Measurements from ENCODE around the gene NLGN1.

NLGN1 gene

DNA sequence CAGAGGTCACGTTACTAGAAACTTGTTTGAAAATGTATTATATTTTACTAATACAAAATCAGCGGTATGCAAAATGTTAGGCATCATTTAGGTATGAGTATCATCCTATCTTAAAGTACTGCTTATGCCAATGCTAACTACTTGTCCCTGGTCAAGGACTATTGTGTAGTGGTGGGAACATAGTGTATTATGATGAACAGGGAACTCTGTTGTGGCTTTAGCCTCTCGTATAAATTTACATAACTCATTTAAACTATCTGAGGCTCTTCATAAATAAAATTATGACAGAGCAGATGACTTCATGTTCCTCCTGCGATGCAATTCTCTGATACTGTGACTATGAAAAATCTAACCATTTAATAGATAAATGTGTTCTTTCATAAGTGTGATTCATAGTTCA is 451.9 kb downstream of the NLGN1 start:
- H3K27ac ChIP-seq (ENCODE audit: poor library complexity, severe bottlenecking): no peak overlapping the region
- DNase-seq (ENCODE audit: low spot score) (no peak), ATAC-seq (ENCODE audit: low read depth) (no peak)

DNA sequence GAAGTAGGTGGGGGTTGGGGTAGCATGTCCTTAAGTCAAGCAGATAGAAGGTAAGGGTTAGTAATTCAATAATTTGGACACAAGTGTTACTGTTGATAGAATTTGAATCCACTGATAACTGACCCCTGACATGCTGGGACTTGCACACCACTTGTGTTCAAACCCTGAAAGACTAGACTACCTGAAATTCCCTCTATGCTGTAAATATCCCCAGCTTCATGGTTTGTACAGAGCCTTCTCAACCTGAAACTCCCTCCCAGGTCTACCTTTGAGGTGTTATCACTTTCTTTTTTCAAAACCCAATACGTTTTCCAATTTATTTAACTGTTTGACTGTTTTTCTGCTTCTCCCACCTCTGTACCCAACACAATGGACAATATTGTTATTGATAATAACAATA is 459.6 kb downstream of the NLGN1 start:
- ATAC-seq (ENCODE audit: low read depth) (no peak), DNase-seq (ENCODE audit: low spot score) (no peak)
- Histone ChIP-seq H3K9me3 (ENCODE audit: severe bottlenecking) (no peaks in the 10 kb centered on the region), H3K36me3 (ENCODE audit: low read depth) (no peaks in the 10 kb centered on the region), H3K27ac (ENCODE audit: poor library complexity, severe bottlenecking) (no peak overlapping the region), H3K4me1 (ENCODE audit: insufficient read depth, poor library complexity, severe bottlenecking) (no peaks in the 10 kb centered on the region), H3K27me3 (ENCODE audit: insufficient read depth, poor library complexity, severe bottlenecking) (no peaks in the 10 kb centered on the region), H3K4me3 (ENCODE audit: severe bottlenecking) (no peak overlapping the region)
- TF ChIP-seq, protein P1, sequence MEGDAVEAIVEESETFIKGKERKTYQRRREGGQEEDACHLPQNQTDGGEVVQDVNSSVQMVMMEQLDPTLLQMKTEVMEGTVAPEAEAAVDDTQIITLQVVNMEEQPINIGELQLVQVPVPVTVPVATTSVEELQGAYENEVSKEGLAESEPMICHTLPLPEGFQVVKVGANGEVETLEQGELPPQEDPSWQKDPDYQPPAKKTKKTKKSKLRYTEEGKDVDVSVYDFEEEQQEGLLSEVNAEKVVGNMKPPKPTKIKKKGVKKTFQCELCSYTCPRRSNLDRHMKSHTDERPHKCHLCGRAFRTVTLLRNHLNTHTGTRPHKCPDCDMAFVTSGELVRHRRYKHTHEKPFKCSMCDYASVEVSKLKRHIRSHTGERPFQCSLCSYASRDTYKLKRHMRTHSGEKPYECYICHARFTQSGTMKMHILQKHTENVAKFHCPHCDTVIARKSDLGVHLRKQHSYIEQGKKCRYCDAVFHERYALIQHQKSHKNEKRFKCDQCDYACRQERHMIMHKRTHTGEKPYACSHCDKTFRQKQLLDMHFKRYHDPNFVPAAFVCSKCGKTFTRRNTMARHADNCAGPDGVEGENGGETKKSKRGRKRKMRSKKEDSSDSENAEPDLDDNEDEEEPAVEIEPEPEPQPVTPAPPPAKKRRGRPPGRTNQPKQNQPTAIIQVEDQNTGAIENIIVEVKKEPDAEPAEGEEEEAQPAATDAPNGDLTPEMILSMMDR (IDR thresholded peaks at IDR 0.05; ENCODE audit: poor library complexity, severe bottlenecking): no peak

More for the DNA sequence above, 451.9 kb downstream of the NLGN1 start:
- Histone ChIP-seq H3K36me3 (ENCODE audit: low read depth) (no peaks in the 10 kb centered on the region), H3K4me1 (ENCODE audit: insufficient read depth, poor library complexity, severe bottlenecking) (no peaks in the 10 kb centered on the region), H3K27me3 (ENCODE audit: insufficient read depth, poor library complexity, severe bottlenecking) (no peaks in the 10 kb centered on the region), H3K9me3 (ENCODE audit: severe bottlenecking) (no peaks in the 10 kb centered on the region), H3K4me3 (ENCODE audit: severe bottlenecking) (no peak overlapping the region)
- TF ChIP-seq, protein P1 (IDR thresholded peaks at IDR 0.05; ENCODE audit: poor library complexity, severe bottlenecking): no peak

DNA sequence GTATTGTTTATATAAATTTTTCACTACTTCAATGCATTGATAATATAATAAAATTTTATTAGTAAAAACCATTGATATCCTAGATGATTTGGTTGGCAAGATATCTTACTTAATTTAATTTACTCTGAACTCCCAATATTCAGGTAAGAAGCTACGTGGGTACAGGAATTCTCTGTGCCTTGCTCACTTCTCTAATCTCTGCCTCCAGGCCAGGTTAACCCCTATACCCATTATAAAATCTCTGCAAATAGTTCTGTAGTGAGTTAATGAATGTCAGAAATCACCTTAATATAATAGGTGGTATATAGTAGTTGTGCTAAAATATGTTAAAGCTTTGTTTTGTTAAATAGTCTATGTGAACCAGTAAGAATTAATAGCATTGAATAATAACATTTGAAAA is 465.2 kb downstream of the NLGN1 start:
- TF ChIP-seq, protein P1 (IDR thresholded peaks at IDR 0.05; ENCODE audit: poor library complexity, severe bottlenecking): no peak
- no peaks in the 10 kb centered on the region for H3K4me1 ChIP-seq (ENCODE audit: insufficient read depth, poor library complexity, severe bottlenecking)
- ATAC-seq (ENCODE audit: low read depth): no peak
- no peak overlapping the region for H3K4me3 ChIP-seq (ENCODE audit: severe bottlenecking)
- H3K36me3 ChIP-seq (ENCODE audit: low read depth): no peaks in the 10 kb centered on the region
- no peaks in the 10 kb centered on the region for H3K27me3 ChIP-seq (ENCODE audit: insufficient read depth, poor library complexity, severe bottlenecking)
- H3K9me3 ChIP-seq (ENCODE audit: severe bottlenecking): no peaks in the 10 kb centered on the region
- DNase-seq (ENCODE audit: low spot score): no peak
- no peak overlapping the region for H3K27ac ChIP-seq (ENCODE audit: poor library complexity, severe bottlenecking)

DNA sequence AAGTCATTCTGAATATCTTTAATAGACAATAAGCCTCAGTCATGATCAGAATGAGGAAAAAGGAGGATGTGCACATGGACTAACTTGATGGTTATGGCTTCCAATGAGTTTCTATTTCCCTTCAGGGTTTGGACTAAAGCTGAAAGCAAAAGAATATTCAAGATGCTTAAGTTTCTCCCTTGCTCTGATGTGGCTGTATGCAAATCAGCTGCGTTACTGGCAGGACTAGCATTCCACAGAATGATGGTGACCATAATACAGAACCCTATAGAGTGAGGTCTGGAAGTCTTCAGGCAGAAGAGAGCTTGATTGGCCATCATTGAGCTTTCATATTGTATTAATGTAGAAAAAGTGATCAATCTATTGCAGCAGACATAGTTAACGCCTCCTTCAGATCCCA is 466.0 kb downstream of the NLGN1 start:
- no peak for ATAC-seq (ENCODE audit: low read depth)

DNA sequence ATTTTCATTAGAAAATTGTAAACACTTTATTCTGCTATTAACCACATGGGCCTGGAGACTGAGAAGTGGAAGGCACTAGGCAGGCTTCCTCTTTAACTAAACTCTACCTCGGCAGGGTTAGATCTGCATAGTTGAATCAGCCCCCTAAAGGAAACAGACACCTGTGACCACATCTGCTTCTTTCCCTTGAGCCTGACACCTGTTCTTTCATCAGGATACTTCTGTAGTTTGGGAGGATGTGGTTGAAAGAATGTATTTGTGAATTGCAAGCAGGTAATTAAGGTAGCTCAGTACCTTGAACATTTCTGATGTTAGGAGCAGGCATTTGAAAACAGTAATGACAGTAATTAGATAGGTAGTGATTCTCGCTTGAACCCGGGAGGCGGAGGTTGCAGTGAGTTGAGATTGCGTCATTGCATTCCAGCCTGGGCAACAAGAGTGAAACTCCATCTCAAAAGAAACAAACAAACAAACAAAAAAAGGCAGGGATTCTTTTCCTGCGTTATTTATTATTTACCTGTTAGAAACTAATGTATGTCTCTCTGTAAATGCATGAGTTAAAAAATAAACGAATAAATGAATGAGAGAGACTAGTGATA is 468.5 kb downstream of the NLGN1 start:
- Histone ChIP-seq H3K27ac (ENCODE audit: poor library complexity, severe bottlenecking) (no peak overlapping the region), H3K4me1 (ENCODE audit: insufficient read depth, poor library complexity, severe bottlenecking) (no peaks in the 10 kb centered on the region), H3K9me3 (ENCODE audit: severe bottlenecking) (no peaks in the 10 kb centered on the region), H3K4me3 (ENCODE audit: severe bottlenecking) (no peak overlapping the region), H3K27me3 (ENCODE audit: insufficient read depth, poor library complexity, severe bottlenecking) (no peaks in the 10 kb centered on the region), H3K36me3 (ENCODE audit: low read depth) (no peaks in the 10 kb centered on the region)
- TF ChIP-seq, protein P1 (IDR thresholded peaks at IDR 0.05; ENCODE audit: poor library complexity, severe bottlenecking): no peak
- no peak for ATAC-seq (ENCODE audit: low read depth)
- no peak for DNase-seq (ENCODE audit: low spot score)

More for the DNA sequence above, 466.0 kb downstream of the NLGN1 start:
- Histone ChIP-seq H3K27me3 (ENCODE audit: insufficient read depth, poor library complexity, severe bottlenecking) (no peaks in the 10 kb centered on the region), H3K4me3 (ENCODE audit: severe bottlenecking) (no peak overlapping the region), H3K4me1 (ENCODE audit: insufficient read depth, poor library complexity, severe bottlenecking) (no peaks in the 10 kb centered on the region), H3K36me3 (ENCODE audit: low read depth) (no peaks in the 10 kb centered on the region), H3K27ac (ENCODE audit: poor library complexity, severe bottlenecking) (no peak overlapping the region), H3K9me3 (ENCODE audit: severe bottlenecking) (no peaks in the 10 kb centered on the region)
- DNase-seq (ENCODE audit: low spot score): no peak
- TF ChIP-seq, protein P1 (IDR thresholded peaks at IDR 0.05; ENCODE audit: poor library complexity, severe bottlenecking): no peak

All from RWPE2 (cell line).